ENCODE data around the gene RHOF.
A peak's percentile ranks its signal among the peaks of the same experiment; 100 is the strongest.

RHOF gene

GRCh38 chr12:121819212-121819949 lies 25.9 kb upstream of the RHOF start:
- no peak for DNase-seq

- no peak for DNase-seq
Observed at GRCh38 chr12:121817648-121818043, 24.2 kb upstream of the RHOF start.

GRCh38 chr12:121816925-121817647 lies 23.6 kb upstream of the RHOF start:
- DNase-seq, result no peak

GRCh38 chr12:121815263-121815662 lies 21.8 kb upstream of the RHOF start:
- DNase-seq, result no peak

- no peak for DNase-seq
Observed at GRCh38 chr12:121814429-121815119, 21.1 kb upstream of the RHOF start.

GRCh38 chr12:121813951-121814350 lies 20.5 kb upstream of the RHOF start:
- DNase-seq, result no peak

- no peak for DNase-seq
Observed at GRCh38 chr12:121812921-121813896, 19.7 kb upstream of the RHOF start.

- no peak for DNase-seq
Observed at GRCh38 chr12:121812320-121812871, 18.9 kb upstream of the RHOF start.

- peak; percentile 67 for DNase-seq
Observed at GRCh38 chr12:121811434-121812319, 18.2 kb upstream of the RHOF start.

- no peak for DNase-seq
Observed at GRCh38 chr12:121810833-121811433, 17.4 kb upstream of the RHOF start.

GRCh38 chr12:121810234-121810817 lies 16.8 kb upstream of the RHOF start:
- DNase-seq, result no peak

GRCh38 chr12:121809712-121810116 lies 16.2 kb upstream of the RHOF start:
- no peak for DNase-seq

GRCh38 chr12:121808623-121809022 lies 15.1 kb upstream of the RHOF start:
- DNase-seq, result no peak

- no peak for DNase-seq
Observed at GRCh38 chr12:121807642-121808347, 14.3 kb upstream of the RHOF start.

GRCh38 chr12:121806546-121807423 lies 13.3 kb upstream of the RHOF start:
- no peak for DNase-seq

GRCh38 chr12:121806009-121806545 lies 12.6 kb upstream of the RHOF start:
- no peak for DNase-seq

GRCh38 chr12:121805171-121806008 lies 11.9 kb upstream of the RHOF start:
- DNase-seq, result no peak
